ENCODE data around the gene CCDC24.

CCDC24 gene

GRCh38 chr1:43981135-43981491, 10.3 kb upstream of the CCDC24 start:
- DNase-seq = no peak

GRCh38 chr1:43981636-43982035, 9.8 kb upstream of the CCDC24 start:
- no peak for DNase-seq

- DNase-seq = no peak
Observed at GRCh38 chr1:43982241-43982640, 9.2 kb upstream of the CCDC24 start.

GRCh38 chr1:43982808-43983207, 8.6 kb upstream of the CCDC24 start:
- no peak for DNase-seq

- no peak for DNase-seq
Observed at GRCh38 chr1:43983253-43983899, 8.0 kb upstream of the CCDC24 start.

- DNase-seq = no peak
Observed at GRCh38 chr1:43984855-43985254, 6.5 kb upstream of the CCDC24 start.

- DNase-seq = no peak
Observed at GRCh38 chr1:43985984-43986595, 5.3 kb upstream of the CCDC24 start.

- no peak for DNase-seq
Observed at GRCh38 chr1:43986712-43987111, 4.7 kb upstream of the CCDC24 start.

- no peak for DNase-seq
Observed at GRCh38 chr1:43987159-43987902, 4.1 kb upstream of the CCDC24 start.

- DNase-seq = no peak
Observed at GRCh38 chr1:43990271-43991199, 864 bp upstream of the CCDC24 start.

- no peak for DNase-seq
Observed at GRCh38 chr1:43991200-43991475, 261 bp upstream of the CCDC24 start.

GRCh38 chr1:43992232-43992995, 1.0 kb downstream of the CCDC24 start:
- no peak for DNase-seq

- DNase-seq = no peak
Observed at GRCh38 chr1:43993206-43993914, 2.0 kb downstream of the CCDC24 start.

GRCh38 chr1:43994071-43994470, 2.7 kb downstream of the CCDC24 start:
- no peak for DNase-seq

- DNase-seq = no peak
Observed at GRCh38 chr1:43994794-43995790, 3.7 kb downstream of the CCDC24 start.

- no peak for DNase-seq
Observed at GRCh38 chr1:43995984-43996732, 4.8 kb downstream of the CCDC24 start.

- no peak for DNase-seq
Observed at GRCh38 chr1:43996733-43997115, 5.3 kb downstream of the CCDC24 start.

- DNase-seq = no peak
Observed at GRCh38 chr1:43997295-43997999, 6.0 kb downstream of the CCDC24 start.

GRCh38 chr1:43998000-43998378, 6.6 kb downstream of the CCDC24 start:
- DNase-seq = no peak

All from NCI-H187 treated with DMSO at 0.1 percent for 48 hours (cell line).